WI38 (cell line): ENCODE measurements around the gene TOB1.

Source experiments
- H3K4me3 ChIP-seq: 2 replicates; pipeline ENCODE4 v1.5.1; 2011; ENCODE audit warnings: low read depth, mild to moderate bottlenecking, control low read depth, low read length
- TF ChIP-seq, protein P1 (sequence below): IDR thresholded peaks from 2 replicates; pipeline ENCODE4 v1.5.1; 2012; ENCODE audit warnings: low read depth, mild to moderate bottlenecking, control low read depth, low read length

TOB1 gene

DNA sequence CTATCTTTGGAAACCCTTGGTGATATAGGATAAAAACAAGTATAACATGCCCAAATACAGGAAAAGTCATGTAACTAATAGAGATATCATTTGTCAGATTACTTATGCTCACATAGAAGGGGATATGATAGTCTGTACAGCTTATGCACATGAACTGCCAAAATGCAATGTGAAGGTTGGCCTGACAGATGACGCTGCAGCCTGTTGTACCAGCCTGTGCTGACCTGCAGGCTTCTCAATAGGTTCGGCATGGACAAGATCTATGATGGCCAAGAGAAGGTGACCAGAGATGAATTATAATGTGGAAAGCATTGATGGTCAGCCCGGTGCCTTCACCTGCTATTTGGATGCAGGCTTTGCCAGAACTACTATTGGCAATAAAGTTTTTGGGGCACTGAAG lies 18.1 kb downstream of the TOB1 start:
- TF ChIP-seq, protein P1, sequence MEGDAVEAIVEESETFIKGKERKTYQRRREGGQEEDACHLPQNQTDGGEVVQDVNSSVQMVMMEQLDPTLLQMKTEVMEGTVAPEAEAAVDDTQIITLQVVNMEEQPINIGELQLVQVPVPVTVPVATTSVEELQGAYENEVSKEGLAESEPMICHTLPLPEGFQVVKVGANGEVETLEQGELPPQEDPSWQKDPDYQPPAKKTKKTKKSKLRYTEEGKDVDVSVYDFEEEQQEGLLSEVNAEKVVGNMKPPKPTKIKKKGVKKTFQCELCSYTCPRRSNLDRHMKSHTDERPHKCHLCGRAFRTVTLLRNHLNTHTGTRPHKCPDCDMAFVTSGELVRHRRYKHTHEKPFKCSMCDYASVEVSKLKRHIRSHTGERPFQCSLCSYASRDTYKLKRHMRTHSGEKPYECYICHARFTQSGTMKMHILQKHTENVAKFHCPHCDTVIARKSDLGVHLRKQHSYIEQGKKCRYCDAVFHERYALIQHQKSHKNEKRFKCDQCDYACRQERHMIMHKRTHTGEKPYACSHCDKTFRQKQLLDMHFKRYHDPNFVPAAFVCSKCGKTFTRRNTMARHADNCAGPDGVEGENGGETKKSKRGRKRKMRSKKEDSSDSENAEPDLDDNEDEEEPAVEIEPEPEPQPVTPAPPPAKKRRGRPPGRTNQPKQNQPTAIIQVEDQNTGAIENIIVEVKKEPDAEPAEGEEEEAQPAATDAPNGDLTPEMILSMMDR, result no peak
- H3K4me3 ChIP-seq, result no peak overlapping the region

DNA sequence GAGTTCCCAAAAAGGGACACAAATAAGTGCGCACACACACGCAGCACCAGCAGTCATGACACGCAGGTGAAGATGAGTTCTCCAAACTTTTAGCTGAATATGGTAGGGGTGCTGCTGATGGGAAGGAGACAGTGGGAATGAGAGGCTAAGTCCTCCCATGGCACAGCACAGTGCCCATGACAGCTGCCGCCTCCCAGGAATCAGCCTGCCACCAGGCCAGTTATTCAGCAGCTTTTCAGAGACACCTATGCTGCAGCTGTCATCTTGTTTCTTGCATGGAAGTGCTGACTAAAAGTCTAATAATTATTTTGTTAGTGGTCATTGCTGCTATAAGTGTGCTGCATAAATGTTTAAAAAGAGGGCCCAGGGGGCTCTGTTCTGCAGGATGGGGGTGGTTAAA lies 18.6 kb downstream of the TOB1 start:
- TF ChIP-seq, protein P1, result no peak
- no peak overlapping the region for H3K4me3 ChIP-seq

DNA sequence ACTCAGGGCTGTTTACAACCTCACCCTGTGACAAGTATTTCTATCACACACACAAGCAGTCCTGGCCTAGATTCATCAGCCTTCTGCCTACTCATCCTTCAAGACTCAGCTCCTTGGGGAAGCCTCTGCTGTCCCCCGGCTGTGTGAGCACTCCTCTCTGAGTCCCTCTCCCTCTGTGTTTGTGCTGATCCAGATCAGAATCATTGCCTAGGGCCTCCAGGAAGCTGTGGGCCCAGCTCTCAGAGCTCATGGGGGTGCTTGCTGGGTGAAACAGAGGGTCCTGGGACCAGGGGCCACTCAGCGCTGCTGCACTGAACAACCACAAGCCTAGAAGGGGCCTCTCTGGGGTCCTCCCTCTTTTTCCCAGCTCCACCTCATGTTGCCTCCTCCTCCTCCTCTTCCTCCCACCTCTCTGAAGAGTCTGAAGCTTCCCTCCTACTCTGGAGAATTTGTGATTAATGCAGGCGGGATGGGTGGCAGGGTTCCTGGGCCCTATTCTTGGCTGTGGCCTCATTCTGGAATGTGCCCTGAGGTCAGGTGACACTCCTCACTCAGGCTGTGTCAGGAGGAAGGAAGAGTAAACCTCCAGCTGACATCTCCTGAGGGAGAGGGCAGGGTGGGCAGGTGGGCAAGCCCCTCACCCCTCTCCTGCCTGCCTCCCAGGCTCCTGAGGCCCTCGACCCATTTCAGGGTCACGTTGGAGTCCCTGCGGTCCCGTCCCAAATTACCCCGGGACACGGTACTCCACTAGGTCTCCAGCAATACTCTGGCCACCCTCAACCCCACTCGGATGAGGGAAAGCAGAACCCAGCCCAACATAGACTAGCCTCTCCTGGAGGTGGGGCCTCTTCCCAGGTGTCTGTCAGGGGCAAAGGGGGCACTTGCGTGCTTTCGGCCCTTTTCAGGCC lies 20.7 kb downstream of the TOB1 start:
- H3K4me3 ChIP-seq, result no peak overlapping the region
- TF ChIP-seq, protein P1, result no peak

DNA sequence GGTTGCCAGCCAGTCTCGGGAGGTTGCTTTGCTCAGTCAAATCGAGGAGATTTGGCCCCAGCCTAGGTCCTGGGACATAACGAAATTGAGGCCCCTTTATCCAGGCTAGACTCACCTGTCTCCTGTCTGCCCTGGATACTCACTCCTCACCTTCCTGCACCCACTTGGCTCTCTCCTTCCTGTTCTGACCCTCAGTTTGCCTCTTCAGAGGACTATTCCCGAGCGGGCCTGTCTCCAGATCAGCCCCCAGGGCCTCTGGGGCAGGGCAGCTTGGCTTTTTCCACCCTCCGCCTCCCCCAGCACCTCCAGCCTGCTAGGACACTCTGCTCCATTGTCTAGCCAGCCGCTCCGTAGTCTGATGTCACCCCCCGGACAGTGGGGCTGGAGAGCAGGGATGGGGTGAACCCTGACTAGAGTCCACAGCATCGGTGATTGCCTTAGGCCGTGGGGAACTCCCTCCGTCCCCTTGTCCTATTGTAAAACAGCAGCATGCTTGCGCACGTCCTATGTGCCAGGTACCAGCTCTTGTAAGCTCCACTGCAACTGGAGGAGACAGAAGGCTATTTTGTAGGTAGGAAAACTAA lies 21.9 kb downstream of the TOB1 start:
- H3K4me3 ChIP-seq, result no peak overlapping the region
- TF ChIP-seq, protein P1, result no peak

DNA sequence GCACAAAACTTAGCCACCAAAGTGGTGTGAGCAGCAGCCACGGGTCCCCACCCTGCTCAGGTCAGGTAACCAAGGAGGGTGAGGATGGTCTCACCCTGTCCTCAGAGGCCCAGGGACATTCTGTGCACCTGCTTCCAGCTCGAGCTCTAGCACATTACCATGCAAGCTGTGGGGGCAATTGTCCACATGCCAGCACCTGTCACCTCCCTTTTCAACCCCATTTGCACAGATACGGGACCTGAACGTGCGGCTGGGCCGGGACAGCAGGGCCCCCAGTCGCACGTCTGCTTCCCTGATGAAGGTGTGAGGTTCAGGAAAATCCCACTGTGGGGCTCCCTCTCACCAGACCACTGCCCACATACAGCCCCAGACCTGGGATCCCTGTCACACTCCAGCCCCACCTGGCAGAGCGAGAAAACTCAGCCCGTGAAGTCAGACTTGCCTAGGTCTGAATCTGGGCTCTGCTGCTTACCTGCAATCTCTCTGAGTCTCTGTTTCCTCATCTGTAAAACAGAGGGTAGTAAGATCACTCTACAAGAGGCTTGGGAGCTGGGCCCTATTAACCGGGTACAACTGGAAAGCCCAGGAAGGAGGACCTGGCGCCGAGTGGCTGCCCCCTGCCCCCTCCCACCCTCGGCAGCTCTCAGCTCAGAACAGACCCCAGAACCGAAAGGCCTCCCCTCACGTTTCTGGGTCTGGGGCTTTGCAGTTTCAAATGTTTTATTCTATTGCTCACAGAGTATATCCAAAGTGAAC lies 22.8 kb downstream of the TOB1 start:
- TF ChIP-seq, protein P1, result no peak
- H3K4me3 ChIP-seq, result no peak overlapping the region

DNA sequence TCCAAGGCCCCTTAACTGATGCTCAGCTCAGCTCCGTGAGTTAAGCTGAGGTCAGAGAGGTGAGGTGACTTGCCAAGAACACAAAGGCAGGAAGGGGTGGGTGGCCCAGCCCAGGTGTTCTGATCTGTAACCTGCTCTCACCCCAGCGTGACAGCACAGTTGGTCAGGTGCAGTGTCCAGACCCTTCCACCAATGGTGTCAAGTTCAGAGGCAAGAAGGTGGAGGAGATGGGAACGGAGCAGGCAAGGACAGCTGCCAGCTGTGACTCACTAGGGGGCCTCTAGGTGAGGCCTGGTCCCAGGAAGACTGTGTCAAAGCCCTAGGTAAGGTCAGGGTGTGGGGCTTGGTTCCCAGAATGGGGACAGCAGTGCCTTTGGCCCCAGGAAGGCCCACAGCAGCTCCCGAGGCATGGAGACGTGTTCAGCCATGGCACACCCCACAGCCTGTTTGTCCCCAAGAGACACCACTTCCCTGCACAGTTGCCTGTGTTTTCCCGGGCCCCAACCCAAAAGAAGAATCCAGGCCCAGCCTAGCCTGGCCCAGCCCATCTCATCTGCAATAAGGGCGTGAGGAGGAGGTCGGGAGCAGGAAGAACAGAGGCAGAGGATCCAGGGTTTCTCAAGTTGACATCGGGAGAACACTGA lies 23.5 kb downstream of the TOB1 start:
- TF ChIP-seq, protein P1, result no peak
- no peak overlapping the region for H3K4me3 ChIP-seq
